Measurements from ENCODE around the gene CPLX3.
A peak's percentile ranks its signal among the peaks of the same experiment; 100 is the strongest.

CPLX3 gene

GRCh38 chr15:74821091-74821789 is 5.2 kb upstream of the CPLX3 start:
- DNase-seq = peak; percentile 55
- no peak for TF ChIP-seq CTCF (IDR thresholded peaks at IDR 0.05; ENCODE audit: low read depth, low read length)
- Histone ChIP-seq H3K27me3 (no peaks in the 10 kb centered on the region), H3K36me3 (no peaks in the 10 kb centered on the region), H3K4me1 (peaks cover 32% of the 10 kb centered on the region), H3K9me3 (no peaks in the 10 kb centered on the region), H3K4me3 (ENCODE audit: low read depth, low read length) (no peak overlapping the region)

GRCh38 chr15:74821790-74822158 is 4.7 kb upstream of the CPLX3 start:
- no peak for DNase-seq
- TF ChIP-seq CTCF (IDR thresholded peaks at IDR 0.05; ENCODE audit: low read depth, low read length) = no peak
- H3K9me3 ChIP-seq = no peaks in the 10 kb centered on the region
- peaks cover 32% of the 10 kb centered on the region for H3K4me1 ChIP-seq
- no peak overlapping the region for H3K4me3 ChIP-seq (ENCODE audit: low read depth, low read length)
- no peaks in the 10 kb centered on the region for H3K36me3 ChIP-seq
- H3K27me3 ChIP-seq = no peaks in the 10 kb centered on the region

- TF ChIP-seq CTCF (IDR thresholded peaks at IDR 0.05; ENCODE audit: low read depth, low read length) = no peak
- H3K4me1 ChIP-seq = peaks cover 27% of the 10 kb centered on the region
- no peaks in the 10 kb centered on the region for H3K9me3 ChIP-seq
- H3K36me3 ChIP-seq = no peaks in the 10 kb centered on the region
- H3K4me3 ChIP-seq (ENCODE audit: low read depth, low read length) = no peak overlapping the region
- DNase-seq = no peak
- H3K27me3 ChIP-seq = no peaks in the 10 kb centered on the region
These were observed 4.2 kb upstream of the CPLX3 start for GRCh38 chr15:74822233-74822632.

- peak; percentile 46 for DNase-seq
- TF ChIP-seq CTCF (IDR thresholded peaks at IDR 0.05; ENCODE audit: low read depth, low read length) = no peak
- Histone ChIP-seq H3K36me3 (no peaks in the 10 kb centered on the region), H3K9me3 (no peaks in the 10 kb centered on the region), H3K4me3 (ENCODE audit: low read depth, low read length) (no peak overlapping the region), H3K4me1 (peaks cover 24% of the 10 kb centered on the region), H3K27me3 (no peaks in the 10 kb centered on the region)
These were observed 3.1 kb upstream of the CPLX3 start for GRCh38 chr15:74823324-74823723.

- Histone ChIP-seq H3K36me3 (no peaks in the 10 kb centered on the region), H3K4me3 (ENCODE audit: low read depth, low read length) (no peak overlapping the region), H3K27me3 (no peaks in the 10 kb centered on the region), H3K4me1 (peaks cover 24% of the 10 kb centered on the region), H3K9me3 (no peaks in the 10 kb centered on the region)
- DNase-seq = no peak
- TF ChIP-seq CTCF (IDR thresholded peaks at IDR 0.05; ENCODE audit: low read depth, low read length) = no peak
These were observed 1.5 kb upstream of the CPLX3 start for GRCh38 chr15:74824976-74825375.

- H3K4me1 ChIP-seq = peaks cover 21% of the 10 kb centered on the region
- H3K9me3 ChIP-seq = no peaks in the 10 kb centered on the region
- no peak for DNase-seq
- no peaks in the 10 kb centered on the region for H3K36me3 ChIP-seq
- no peak for TF ChIP-seq CTCF (IDR thresholded peaks at IDR 0.05; ENCODE audit: low read depth, low read length)
- H3K27me3 ChIP-seq = no peaks in the 10 kb centered on the region
- H3K4me3 ChIP-seq (ENCODE audit: low read depth, low read length) = no peak overlapping the region
These were observed 561 bp upstream of the CPLX3 start for GRCh38 chr15:74825866-74826265.
